ENCODE data around the gene OR4F17.
"Not testable (repeated sequence)": the region's sequence is repeated elsewhere in the genome, so short reads cannot be mapped to it uniquely, and the experiment has no call there.

DNA sequence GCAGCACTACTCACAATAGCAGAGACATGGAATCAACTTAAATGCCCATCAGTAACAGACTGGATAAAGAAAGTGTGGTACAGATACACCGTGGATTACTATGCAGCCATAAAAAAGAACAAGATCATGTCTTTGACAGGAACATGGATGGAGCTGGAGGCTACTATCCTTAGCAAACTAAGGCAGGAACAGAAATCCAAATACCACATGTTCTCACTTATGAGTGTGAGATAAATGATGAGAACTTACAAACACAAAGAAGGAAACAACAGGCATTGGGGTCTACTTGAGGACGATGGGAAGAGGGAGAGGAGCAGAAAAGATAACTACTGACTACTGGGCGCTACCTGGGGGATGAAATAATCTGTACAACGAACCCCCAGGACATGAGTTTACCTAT lies 16.2 kb upstream of the OR4F17 start:
- not testable (repeated sequence) for TF ChIP-seq POLR2A (IDR thresholded peaks at IDR 0.05)
- TF ChIP-seq, protein P1, sequence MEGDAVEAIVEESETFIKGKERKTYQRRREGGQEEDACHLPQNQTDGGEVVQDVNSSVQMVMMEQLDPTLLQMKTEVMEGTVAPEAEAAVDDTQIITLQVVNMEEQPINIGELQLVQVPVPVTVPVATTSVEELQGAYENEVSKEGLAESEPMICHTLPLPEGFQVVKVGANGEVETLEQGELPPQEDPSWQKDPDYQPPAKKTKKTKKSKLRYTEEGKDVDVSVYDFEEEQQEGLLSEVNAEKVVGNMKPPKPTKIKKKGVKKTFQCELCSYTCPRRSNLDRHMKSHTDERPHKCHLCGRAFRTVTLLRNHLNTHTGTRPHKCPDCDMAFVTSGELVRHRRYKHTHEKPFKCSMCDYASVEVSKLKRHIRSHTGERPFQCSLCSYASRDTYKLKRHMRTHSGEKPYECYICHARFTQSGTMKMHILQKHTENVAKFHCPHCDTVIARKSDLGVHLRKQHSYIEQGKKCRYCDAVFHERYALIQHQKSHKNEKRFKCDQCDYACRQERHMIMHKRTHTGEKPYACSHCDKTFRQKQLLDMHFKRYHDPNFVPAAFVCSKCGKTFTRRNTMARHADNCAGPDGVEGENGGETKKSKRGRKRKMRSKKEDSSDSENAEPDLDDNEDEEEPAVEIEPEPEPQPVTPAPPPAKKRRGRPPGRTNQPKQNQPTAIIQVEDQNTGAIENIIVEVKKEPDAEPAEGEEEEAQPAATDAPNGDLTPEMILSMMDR (IDR thresholded peaks at IDR 0.05) = not testable (repeated sequence)

All from uterus (tissue), 2 donors.